Neuronal stem cell (in vitro differentiated cells): ENCODE measurements around the gene ZNF865.

Experiments used
- DNase-seq: peaks from one replicate; pipeline ENCODE4 v3.0.0-alpha.2; 2013; ENCODE audit warnings: low spot score
- H2AFZ ChIP-seq: one replicate; pipeline ENCODE4 v1.6.1; 2013; ENCODE audit warnings: mild to moderate bottlenecking, low read length, inconsistent platforms
- H2AK5ac ChIP-seq: 2 replicates; pipeline ENCODE4 v1.6.1; 2013; ENCODE audit warnings: low read depth, mild to moderate bottlenecking, inconsistent platforms, low read length, moderate library complexity, mixed read lengths
- H2BK120ac ChIP-seq: 2 replicates; pipeline ENCODE4 v1.6.1; 2013; ENCODE audit warnings: low read depth, mild to moderate bottlenecking, inconsistent platforms, low read length, moderate library complexity, mixed read lengths
- H2BK12ac ChIP-seq: one replicate; pipeline ENCODE4 v1.6.1; 2013; ENCODE audit warnings: low read length, inconsistent platforms
- H2BK15ac ChIP-seq: 2 replicates; pipeline ENCODE4 v1.6.1; 2013; ENCODE audit warnings: mild to moderate bottlenecking, low read length, inconsistent platforms, mixed read lengths
- H2BK5ac ChIP-seq: one replicate; pipeline ENCODE4 v1.6.1; 2013; ENCODE audit warnings: inconsistent platforms, mild to moderate bottlenecking, low read length, moderate library complexity
- H3K14ac ChIP-seq: one replicate; pipeline ENCODE4 v1.6.1; 2013; ENCODE audit warnings: low read length, inconsistent platforms
- H3K18ac ChIP-seq: 2 replicates; pipeline ENCODE4 v1.6.1; 2013; ENCODE audit warnings: low read length, inconsistent platforms
- H3K23ac ChIP-seq: 2 replicates; pipeline ENCODE4 v1.6.1; 2013; ENCODE audit warnings: low read depth, mild to moderate bottlenecking, mixed read lengths, low read length, inconsistent platforms; ENCODE audit not compliant: poor library complexity
- H3K27ac ChIP-seq: replicated peaks from 3 replicates; pipeline ENCODE4 v1.5.1; 2013; ENCODE audit warnings: low read length, inconsistent platforms
- H3K27me3 ChIP-seq, 3 experiments: 2 replicates each; pipeline ENCODE4 v1.6.1; 2013; ENCODE audit warnings: low read length in 3 of 3, mild to moderate bottlenecking in 2 of 3, inconsistent platforms in 1 of 3, low read depth in 1 of 3, mixed read lengths in 1 of 3, moderate library complexity in 1 of 3; ENCODE audit not compliant: control insufficient read depth in 3 of 3, insufficient read depth in 3 of 3
- H3K36me3 ChIP-seq, 2 donors: replicated peaks in 1 of 2; 2 replicates each; pipeline ENCODE4 v1.6.1; 2013; ENCODE audit warnings: low read length in 2 of 2; ENCODE audit not compliant: control insufficient read depth in 2 of 2, insufficient read depth in 2 of 2
- H3K4ac ChIP-seq: 2 replicates; pipeline ENCODE4 v1.6.1; 2013; ENCODE audit warnings: inconsistent platforms, mild to moderate bottlenecking, low read length, moderate library complexity
- H3K4me1 ChIP-seq, 2 donors: 1 replicate in 1 of 2; 2 replicates in 1 of 2; pipeline ENCODE4 v1.6.1; 2013; ENCODE audit warnings: low read length in 2 of 2, low read depth in 1 of 2; ENCODE audit not compliant: control insufficient read depth in 2 of 2, insufficient read depth in 1 of 2
- H3K4me2 ChIP-seq: one replicate; pipeline ENCODE4 v1.6.1; 2013; ENCODE audit warnings: mild to moderate bottlenecking, low read length, inconsistent platforms; ENCODE audit not compliant: insufficient read depth, poor library complexity, severe bottlenecking
- H3K4me3 ChIP-seq, 2 donors: 2 replicates each; pipeline ENCODE4 v1.5.1; 2013; ENCODE audit warnings: low read length in 2 of 2, mild to moderate bottlenecking in 2 of 2, inconsistent platforms in 1 of 2, moderate library complexity in 1 of 2
- H3K79me1 ChIP-seq: one replicate; pipeline ENCODE4 v1.6.1; 2013; ENCODE audit warnings: low read depth, mild to moderate bottlenecking, inconsistent platforms, low read length, moderate library complexity
- H3K9ac ChIP-seq: one replicate; pipeline ENCODE4 v1.6.1; 2013; ENCODE audit warnings: mild to moderate bottlenecking, low read depth, low read length, inconsistent platforms; ENCODE audit not compliant: poor library complexity
- H3K9me3 ChIP-seq, 2 donors: replicated peaks in 1 of 2; 2 replicates each; pipeline versions ENCODE3 to v1.6.1; 2013; ENCODE audit warnings: low read length in 2 of 2, mild to moderate bottlenecking in 2 of 2, inconsistent platforms in 1 of 2, low read depth in 1 of 2, mixed read lengths in 1 of 2, moderate library complexity in 1 of 2; ENCODE audit not compliant: control insufficient read depth in 2 of 2, insufficient read depth in 1 of 2
- H4K8ac ChIP-seq: one replicate; pipeline ENCODE4 v1.6.1; 2013; ENCODE audit warnings: low read depth, mild to moderate bottlenecking, inconsistent platforms, low read length, moderate library complexity
- H4K91ac ChIP-seq: one replicate; pipeline ENCODE4 v1.6.1; 2013; ENCODE audit warnings: low read length, low read depth, mild to moderate bottlenecking, inconsistent platforms; ENCODE audit not compliant: poor library complexity
- WGBS, 2 donors: extraction: QIAGEN DNeasy Blood & Tissue Kit; methylation state at CpG; one replicate each; pipeline ENCODE4 v1.1.7; 2013; ENCODE audit warnings: missing lambda C conversion rate in 2 of 2, mixed read lengths in 1 of 2; ENCODE audit not compliant: insufficient read length in 2 of 2, insufficient replicate concordance in 1 of 2; ENCODE audit errors: extremely low coverage in 2 of 2; 5-methylcytosine and 5-hydroxymethylcytosine counted together

ZNF865 gene

GRCh38 chr19:55654868-55655647 is 49.6 kb downstream of the ZNF865 start, which contains the start of gene U2AF2:
TSS of gene U2AF2 (plus strand) at chr19:55655035. CDS start at chr19:55655105, 70 bp downstream.
- H4K8ac ChIP-seq = peak within 1 kb of the TSS; percentile 98
- peak within 1 kb of the TSS; percentile 78 for H3K4me2 ChIP-seq
- H2BK120ac ChIP-seq = peak within 1 kb of the TSS; percentile 92
- peak within 1 kb of the TSS; percentile 99 for H3K27ac ChIP-seq
- H2AK5ac ChIP-seq = peak within 1 kb of the TSS; percentile 100
- no peaks in the 10 kb centered on the region for H3K9me3 ChIP-seq
- peak within 1 kb of the TSS; percentile 88 for H2BK15ac ChIP-seq
- H3K18ac ChIP-seq = peak within 1 kb of the TSS; percentile 99
- WGBS, 2 donors = no CpG with 5 or more reads among the region's 95 CpGs
- H2AFZ ChIP-seq = peak within 1 kb of the TSS; percentile 82
- peak within 1 kb of the TSS; percentile 55 to 98 for H3K4me3 ChIP-seq
- H3K4me1 ChIP-seq = peaks cover 11 to 12% of the 10 kb centered on the region in 2 donors
- H3K14ac ChIP-seq = peak within 1 kb of the TSS; percentile 97
- peaks cover 13 to 63% of the 10 kb centered on the region in 2 donors for H3K36me3 ChIP-seq
- peak; percentile 94 for DNase-seq
- H3K79me1 ChIP-seq = peaks cover 7% of the 10 kb centered on the region
- H3K9ac ChIP-seq = peak within 1 kb of the TSS; percentile 100
- H3K4ac ChIP-seq = peak within 1 kb of the TSS; percentile 98
- peak within 1 kb of the TSS; percentile 99 for H3K23ac ChIP-seq
- peak within 1 kb of the TSS; percentile 93 for H2BK5ac ChIP-seq
- peak within 1 kb of the TSS; percentile 94 for H4K91ac ChIP-seq
- no peak within 1 kb of the TSS for H2BK12ac ChIP-seq
- H3K27me3 ChIP-seq = no peaks in the 10 kb centered on the region

GRCh38 chr19:55655648-55656040 is 50.2 kb downstream of the ZNF865 start:
- Histone ChIP-seq H3K18ac (peak overlapping the region; percentile 99), H2BK15ac (no peak overlapping the region), H3K9ac (peak overlapping the region; percentile 91), H3K4ac (peak overlapping the region; percentile 97), H4K91ac (no peak overlapping the region), H3K9me3 (no peaks in the 10 kb centered on the region), H3K36me3 (peaks cover 16 to 63% of the 10 kb centered on the region in 2 donors), H3K27ac (peak overlapping the region; percentile 99), H3K4me2 (peak overlapping the region; percentile 78), H4K8ac (no peak overlapping the region), H2AK5ac (peak overlapping the region; percentile 100), H3K79me1 (peaks cover 10% of the 10 kb centered on the region), H2BK5ac (peak overlapping the region; percentile 93), H3K27me3 (no peaks in the 10 kb centered on the region), H3K14ac (peak overlapping the region; percentile 75), H3K4me1 (peaks cover 11 to 12% of the 10 kb centered on the region in 2 donors), H3K23ac (peak overlapping the region; percentile 99), H2BK120ac (no peak overlapping the region), H2AFZ (peak overlapping the region; percentile 82), H3K4me3 (peak overlapping the region; percentile 55 to 98), H2BK12ac (no peak overlapping the region)
- WGBS, 2 donors = no CpG with 5 or more reads among the region's 19 CpGs
- DNase-seq = no peak

- no peak overlapping the region for H2BK12ac ChIP-seq
- no peak overlapping the region for H3K14ac ChIP-seq
- no peak overlapping the region for H3K23ac ChIP-seq
- peaks cover 11% of the 10 kb centered on the region for H3K79me1 ChIP-seq
- H3K18ac ChIP-seq = no peak overlapping the region
- H3K9ac ChIP-seq = no peak overlapping the region
- peaks cover 22 to 66% of the 10 kb centered on the region in 2 donors for H3K36me3 ChIP-seq
- no peak overlapping the region for H3K27ac ChIP-seq
- WGBS, 2 donors = no CpG with 5 or more reads among the region's 7 CpGs
- peaks cover 11 to 12% of the 10 kb centered on the region in 2 donors for H3K4me1 ChIP-seq
- DNase-seq = no peak
- peak overlapping the region; percentile 78 for H3K4me2 ChIP-seq
- no peak overlapping the region for H4K91ac ChIP-seq
- H4K8ac ChIP-seq = no peak overlapping the region
- H3K4me3 ChIP-seq = peak overlapping the region in 1 of 2 donors; percentile 55
- no peak overlapping the region for H2BK120ac ChIP-seq
- H3K4ac ChIP-seq = no peak overlapping the region
- no peaks in the 10 kb centered on the region for H3K9me3 ChIP-seq
- H2AFZ ChIP-seq = no peak overlapping the region
- H2BK15ac ChIP-seq = no peak overlapping the region
- no peak overlapping the region for H2BK5ac ChIP-seq
- H3K27me3 ChIP-seq = no peaks in the 10 kb centered on the region
- H2AK5ac ChIP-seq = no peak overlapping the region
These were observed 51.1 kb downstream of the ZNF865 start for GRCh38 chr19:55656552-55656951.

GRCh38 chr19:55656988-55657747 is 51.7 kb downstream of the ZNF865 start:
- no peak overlapping the region for H3K4me2 ChIP-seq
- peak overlapping the region; percentile 39 for H3K9ac ChIP-seq
- H2AFZ ChIP-seq = no peak overlapping the region
- no peak overlapping the region for H3K23ac ChIP-seq
- peaks cover 11 to 12% of the 10 kb centered on the region in 2 donors for H3K4me1 ChIP-seq
- H3K4me3 ChIP-seq = peak overlapping the region in 1 of 2 donors; percentile 55
- no peaks in the 10 kb centered on the region for H3K9me3 ChIP-seq
- WGBS, 2 donors = no CpG with 5 or more reads among the region's 18 CpGs
- no peaks in the 10 kb centered on the region for H3K27me3 ChIP-seq
- peaks cover 13% of the 10 kb centered on the region for H3K79me1 ChIP-seq
- H2BK12ac ChIP-seq = no peak overlapping the region
- H4K91ac ChIP-seq = no peak overlapping the region
- H3K27ac ChIP-seq = no peak overlapping the region
- H4K8ac ChIP-seq = no peak overlapping the region
- no peak overlapping the region for H2BK120ac ChIP-seq
- no peak overlapping the region for H2BK5ac ChIP-seq
- H3K36me3 ChIP-seq = peaks cover 24 to 68% of the 10 kb centered on the region in 2 donors
- H3K18ac ChIP-seq = no peak overlapping the region
- H3K14ac ChIP-seq = no peak overlapping the region
- H2AK5ac ChIP-seq = no peak overlapping the region
- DNase-seq = no peak
- H3K4ac ChIP-seq = no peak overlapping the region
- no peak overlapping the region for H2BK15ac ChIP-seq
